SIG-M5 treated with dmso at 0.1 percent for 504 hours (cell line): Measurements from ENCODE around the gene EIF2A.
A peak's percentile ranks its signal among the peaks of the same experiment; 100 is the strongest.

Experiments
- DNase-seq: peaks from one replicate; lab custom pipeline; 2025; ENCODE audit not compliant: unreplicated experiment; lab: John Stamatoyannopoulos, UW

The EIF2A gene

GRCh38 chr3:150631515-150632221, 85.1 kb downstream of the EIF2A start:
- DNase-seq: no peak

- no peak for DNase-seq
These were observed 88.5 kb downstream of the EIF2A start for GRCh38 chr3:150635076-150635475.

DNA sequence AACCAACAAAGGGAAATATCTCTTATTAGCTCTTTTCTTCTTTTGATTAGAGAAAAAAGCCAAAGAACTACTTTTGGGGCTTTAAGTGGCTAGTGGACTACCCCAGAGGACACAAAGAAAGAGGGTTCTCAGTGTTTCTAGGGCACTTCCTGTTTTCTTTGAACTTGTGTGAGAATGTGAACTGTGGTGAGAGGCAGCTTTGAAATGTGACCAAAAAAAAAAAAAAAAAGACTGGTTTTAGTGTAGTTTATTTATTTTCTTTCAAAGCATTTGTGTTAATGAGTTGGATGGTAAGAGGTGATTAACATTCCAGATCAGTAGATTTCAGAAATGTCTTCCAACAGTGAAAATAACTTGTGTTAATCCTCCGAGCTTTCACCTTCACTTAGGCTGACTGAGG, 88.9 kb downstream of the EIF2A start:
- peak; percentile 42 for DNase-seq
